Endothelial cell of umbilical vein (primary cell): ENCODE results near the gene POLR3C. TPM values are rescaled to one million over a fixed set of nuclear protein-coding genes. Genes with fewer than 3 reads are reported as not detected.

ENCODE experiments used
- BruUV-seq: library from RNA; stranded (reverse); fragments of 400-500 nt; replicated peaks from 2 replicates; lab custom pipeline; 2021; lab: Mats Ljungman, UMichigan
- CTCF ChIA-PET: fragments of 300-600, 350-600 bp; sonication (Branson Sonifier 250); formaldehyde crosslinking; loops from one replicate; lab custom pipeline; 2021; ENCODE audit warnings: antibody characterized with exemption, inconsistent platforms; lab: Charles Lee
- POLR2A ChIA-PET: fragments of 300-600, 350-600 bp; sonication (Branson Sonifier 250); formaldehyde crosslinking; loops from one replicate; lab custom pipeline; 2021; ENCODE audit warnings: antibody characterized with exemption, inconsistent platforms; lab: Charles Lee
- DNase-seq: peaks from one replicate; pipeline ENCODE4 v3.0.0-alpha.2; 2011; ENCODE audit warnings: low read depth, low spot score
- FAIRE-seq: peaks from 2 replicates; lab custom pipeline; 2011; peaks lifted over from hg19 to GRCh38; lab: Jason Lieb, UNC
- H2AFZ ChIP-seq: 2 replicates; pipeline ENCODE4 v1.6.0; 2012; ENCODE audit warnings: low read depth, low read length, control low read depth, inconsistent platforms
- H3K27ac ChIP-seq: 2 replicates; pipeline ENCODE4 v1.5.1; 2011; ENCODE audit warnings: low read depth, mild to moderate bottlenecking, control low read depth, low read length, moderate library complexity; ENCODE audit not compliant: insufficient read depth
- H3K27me3 ChIP-seq, 2 experiments: 2 replicates each; pipeline versions ENCODE4 v1.6.0 to v1.6.1; 2011; ENCODE audit warnings: low read length in 2 of 2, mixed read lengths in 1 of 2; ENCODE audit not compliant: control insufficient read depth in 2 of 2, insufficient read depth in 2 of 2
- H3K36me3 ChIP-seq, 2 experiments: 2 replicates in 1 of 2; 3 replicates in 1 of 2; pipeline ENCODE4 v1.5.1; 2011; ENCODE audit warnings: low read length in 2 of 2, mild to moderate bottlenecking in 1 of 2, moderate library complexity in 1 of 2; ENCODE audit not compliant: control insufficient read depth in 2 of 2, insufficient read depth in 2 of 2; ENCODE audit errors: extremely low read depth in 1 of 2
- H3K4me1 ChIP-seq: 3 replicates; pipeline ENCODE4 v1.5.1; 2011; ENCODE audit warnings: mild to moderate bottlenecking, low read length; ENCODE audit not compliant: control insufficient read depth, insufficient read depth; ENCODE audit errors: extremely low read depth
- H3K4me2 ChIP-seq: 2 replicates; pipeline ENCODE4 v1.6.1; 2011; ENCODE audit warnings: low read length, control low read depth, mixed read lengths; ENCODE audit not compliant: insufficient read depth
- H3K4me3 ChIP-seq, 3 experiments: fragments of 200-600 bp in 1 of 3; sonication (generic), shearing (Covaris generic) in 1 of 3; replicated peaks in 1 of 3; 2 replicates each; pipeline ENCODE4 v1.5.1; 2011 to 2016; ENCODE audit warnings: control low read depth in 3 of 3, low read length in 3 of 3, mild to moderate bottlenecking in 2 of 3, inconsistent platforms in 1 of 3, low read depth in 1 of 3, moderate library complexity in 1 of 3; ENCODE audit not compliant: insufficient read depth in 1 of 3
- H3K79me2 ChIP-seq: 2 replicates; pipeline ENCODE4 v1.6.0; 2012; ENCODE audit warnings: low read length, inconsistent platforms; ENCODE audit not compliant: control insufficient read depth, insufficient read depth
- H3K9ac ChIP-seq: replicated peaks from 2 replicates; pipeline ENCODE3; 2011; ENCODE audit warnings: low read length, control low read depth; ENCODE audit not compliant: insufficient read depth; ENCODE audit errors: extremely low read depth
- H3K9me1 ChIP-seq: replicated peaks from 3 replicates; pipeline ENCODE4 v1.6.0; 2011; ENCODE audit warnings: mild to moderate bottlenecking, low read length; ENCODE audit not compliant: control insufficient read depth, insufficient read depth; ENCODE audit errors: extremely low read depth
- H3K9me3 ChIP-seq: replicated peaks from 2 replicates; pipeline ENCODE4 v1.5.1; 2012; ENCODE audit warnings: low read length, inconsistent platforms; ENCODE audit not compliant: control insufficient read depth, insufficient read depth
- H4K20me1 ChIP-seq: replicated peaks from 2 replicates; pipeline ENCODE3; 2011; ENCODE audit warnings: mild to moderate bottlenecking, low read length; ENCODE audit not compliant: control insufficient read depth, insufficient read depth; ENCODE audit errors: extremely low read depth
- CTCF ChIP-seq, 2 donors: IDR thresholded peaks; 1 replicate in 1 of 2; 2 replicates in 1 of 2; pipeline ENCODE4 v1.5.1; 2011; ENCODE audit warnings: low read length in 2 of 2, mild to moderate bottlenecking in 2 of 2, moderate library complexity in 2 of 2, control low read depth in 1 of 2, inconsistent platforms in 1 of 2, low read depth in 1 of 2; ENCODE audit not compliant: insufficient read depth in 1 of 2; ENCODE audit errors: extremely low read depth in 1 of 2
- EZH2 ChIP-seq: IDR thresholded peaks from 2 replicates; pipeline ENCODE4 v1.6.1; 2012; ENCODE audit warnings: borderline replicate concordance, low read depth, mild to moderate bottlenecking, moderate library complexity, low read length, inconsistent platforms; ENCODE audit not compliant: severe bottlenecking
- FOS ChIP-seq: IDR thresholded peaks from 2 replicates; pipeline ENCODE4 v1.6.1; 2011; ENCODE audit warnings: mild to moderate bottlenecking, low read length, moderate library complexity, borderline replicate concordance; ENCODE audit not compliant: insufficient read depth
- GATA2 ChIP-seq: IDR thresholded peaks from 2 replicates; pipeline ENCODE4 v1.7.0; 2011; ENCODE audit warnings: low read depth, mild to moderate bottlenecking, moderate library complexity, mixed read lengths, low read length; ENCODE audit not compliant: insufficient read length, insufficient read depth
- JUN ChIP-seq: IDR thresholded peaks from 2 replicates; pipeline ENCODE4 v1.6.1; 2011; ENCODE audit warnings: borderline replicate concordance, low read depth; ENCODE audit not compliant: insufficient read length, insufficient read depth
- MAX ChIP-seq: IDR thresholded peaks from 2 replicates; pipeline ENCODE4 v1.6.1; 2011; ENCODE audit not compliant: insufficient read depth, insufficient read length
- MYC ChIP-seq: IDR thresholded peaks from one replicate; pipeline ENCODE4 v1.6.1; 2011; ENCODE audit warnings: mild to moderate bottlenecking, low read depth, low read length
- POLR2A ChIP-seq: IDR thresholded peaks from 2 replicates; pipeline ENCODE4 v1.6.1; 2012; ENCODE audit warnings: low read depth, mild to moderate bottlenecking, control low read depth, low read length
- POLR2AphosphoS5 ChIP-seq: IDR thresholded peaks from 2 replicates; pipeline ENCODE4 v1.6.1; 2012; ENCODE audit warnings: low read depth, mild to moderate bottlenecking, control low read depth, low read length, moderate library complexity; ENCODE audit not compliant: insufficient read depth
- dilution Hi-C: fragments of 300-500 bp; cut with MboI; formaldehyde crosslinking; loops from one replicate; pipeline ENCODE4 v1.15.0; 2019; ENCODE audit warnings: low sequenced_read_pairs; ENCODE audit not compliant: extremely low pct_ligation_motif_present
- intact Hi-C: fragments of 100-400 bp; cut with micrococcal nuclease; formaldehyde crosslinking; loops from one replicate; pipeline ENCODE4 v1.10.0; 2022
- polyA plus RNA-seq, 4 experiments: library from polyadenylated mRNA; depleted of rRNA in 3 of 4; stranded (reverse) in 3 of 4; unstranded in 1 of 4; fragments of >200 nt; gene quantifications; 2 replicates each; pipeline versions ENCODE4 v1.2.1 to v1.2.3, GENCODE V29; 2011 to 2012; ENCODE audit warnings: missing spikeins in 1 of 4
- total RNA-seq: library from RNA; stranded (reverse); gene quantifications from 2 replicates; pipeline ENCODE4 v1.2.3, GENCODE V29; 2021

Gene POLR3C
- total and polyA plus RNA-seq, 2 donors (not counting 3 experiments of a cell fraction or from before 2014, with no cell fraction given) = 28.4 to 30.4 TPM

- CTCF ChIA-PET = interaction anchor here (1.0 to 3.6 kb wide), 6 partner anchors 9 to 33 kb away, joined by 3 to 16 read pairs (median 4); partner anchors contain the start of gene NUDT17
- POLR2A ChIA-PET = interaction anchor here (0.5 kb wide), 1 partner anchor 67 kb away, joined by 4 read pairs; no protein-coding TSS in a partner anchor
- no peaks in the 10 kb centered on the region for H3K4me1 ChIP-seq
- H3K9ac ChIP-seq = no peak overlapping the region
- H3K27ac ChIP-seq = no peak overlapping the region
- H3K36me3 ChIP-seq = no peaks in the 10 kb centered on the region
- dilution Hi-C loops = no loop called here
- no peak overlapping the region for H3K4me2 ChIP-seq
- no TSS peak for BruUV-seq
- H4K20me1 ChIP-seq = no peaks in the 10 kb centered on the region
- FAIRE-seq (no peak), DNase-seq (no peak)
- H3K27me3 ChIP-seq = peaks cover 2 to 3% of the 10 kb centered on the region in 2 experiments
- TF ChIP-seq POLR2A = no peak
- no peaks in the 10 kb centered on the region for H3K9me1 ChIP-seq
- intact Hi-C loops = no loop called here
- no peaks in the 10 kb centered on the region for H3K79me2 ChIP-seq
- H3K4me3 ChIP-seq = no peak overlapping the region
- H3K9me3 ChIP-seq = no peaks in the 10 kb centered on the region
- no peak overlapping the region for H2AFZ ChIP-seq
Observed at GRCh38 chr1:145878724-145879123, 54.7 kb downstream of the POLR3C start.

GRCh38 chr1:145879775-145880174 is 55.8 kb downstream of the POLR3C start:
- no TSS peak for BruUV-seq
- ChIA-PET POLR2A (interaction anchor here (1.2 kb wide), 1 partner anchor 21 kb away, joined by 3 read pairs; the partner anchor contains the start of gene PIAS3), CTCF (interaction anchor here (1.0 to 3.6 kb wide), 5 partner anchors 11 to 34 kb away, joined by 4 to 16 read pairs (median 6); partner anchors contain the start of genes ITGA10 and NUDT17)
- peaks cover 2 to 3% of the 10 kb centered on the region in 2 experiments for H3K27me3 ChIP-seq
- no peaks in the 10 kb centered on the region for H4K20me1 ChIP-seq
- H3K9me3 ChIP-seq = no peaks in the 10 kb centered on the region
- no peak overlapping the region for H2AFZ ChIP-seq
- DNase-seq = no peak
- TF ChIP-seq POLR2AphosphoS5 (no peak), POLR2A (no peak), EZH2 (no peak), FOS (no peak), CTCF (IDR thresholded peaks at IDR 0.05; ENCODE audit: extremely low read depth in 1 of 2, insufficient read depth in 1 of 2, low read depth in 1 of 2, low read length in 2 of 2) (no peak), MYC (no peak), MAX (no peak), GATA2 (no peak), JUN (no peak)
- H3K27ac ChIP-seq = no peak overlapping the region
- no peak overlapping the region for H3K4me3 ChIP-seq
- H3K79me2 ChIP-seq = no peaks in the 10 kb centered on the region
- FAIRE-seq = no peak
- H3K9me1 ChIP-seq = no peaks in the 10 kb centered on the region
- no peak overlapping the region for H3K4me2 ChIP-seq
- dilution Hi-C loops = no loop called here
- no peaks in the 10 kb centered on the region for H3K36me3 ChIP-seq
- no peak overlapping the region for H3K9ac ChIP-seq
- H3K4me1 ChIP-seq = peaks cover 6% of the 10 kb centered on the region
- intact Hi-C loops = no loop called here
